HG03280 (cell line): ENCODE data around the gene PRAF2.

Experiments
- ATAC-seq: cut with Tn5 transposase; IDR thresholded peaks from one replicate; pipeline ENCODE4 v1.9.1; 2021; ENCODE audit warnings: mild to moderate bottlenecking, moderate library complexity; ENCODE audit not compliant: unreplicated experiment

The PRAF2 gene

DNA sequence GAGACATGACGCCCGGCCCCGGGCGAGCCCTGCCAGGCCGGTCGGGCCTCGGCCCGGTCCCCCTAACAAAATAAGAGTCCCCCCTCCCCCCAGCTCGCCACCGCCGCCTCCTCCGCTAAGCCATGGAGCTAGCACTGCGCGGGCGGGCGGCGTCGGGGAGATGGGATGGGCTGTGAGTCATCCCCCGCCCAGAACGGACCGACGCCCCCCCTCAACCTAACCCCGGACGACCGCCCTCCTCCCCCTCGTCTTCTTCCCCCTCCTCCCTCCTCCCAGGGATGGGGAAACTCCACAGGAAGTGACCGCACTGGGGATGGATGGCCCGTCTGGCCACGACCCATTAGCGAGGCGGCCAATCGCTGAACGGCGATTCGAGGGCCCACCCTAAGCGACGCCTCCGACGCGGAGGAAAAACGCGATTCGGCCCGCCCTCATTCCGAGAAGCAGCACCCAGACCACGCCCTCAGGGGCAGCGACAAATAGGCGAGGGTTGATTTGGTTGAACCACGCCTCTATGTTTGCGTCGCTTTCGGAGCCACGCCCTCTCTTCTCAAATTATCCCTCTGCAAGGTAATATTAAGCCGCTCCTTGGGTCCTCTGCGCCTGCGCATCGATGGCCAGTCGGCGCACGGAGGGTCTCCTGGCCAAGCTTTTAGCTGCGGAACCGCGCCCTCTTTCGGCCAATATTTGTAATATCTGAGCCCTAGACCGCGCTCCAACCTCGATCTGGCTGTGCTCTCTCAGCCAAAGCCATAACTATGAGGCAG lies 30.4 kb downstream of the PRAF2 start, which contains the start of gene TFE3:
Gene TFE3, minus strand, starts transcription at position 138 of the 767 bp plus-strand sequence. Its CDS starts 131 bp downstream, at position 7.
- ATAC-seq = peak; percentile 88

- ATAC-seq = peak; percentile 11
These were observed 31.1 kb downstream of the PRAF2 start for GRCh38 chrX:49042581-49043219.

DNA sequence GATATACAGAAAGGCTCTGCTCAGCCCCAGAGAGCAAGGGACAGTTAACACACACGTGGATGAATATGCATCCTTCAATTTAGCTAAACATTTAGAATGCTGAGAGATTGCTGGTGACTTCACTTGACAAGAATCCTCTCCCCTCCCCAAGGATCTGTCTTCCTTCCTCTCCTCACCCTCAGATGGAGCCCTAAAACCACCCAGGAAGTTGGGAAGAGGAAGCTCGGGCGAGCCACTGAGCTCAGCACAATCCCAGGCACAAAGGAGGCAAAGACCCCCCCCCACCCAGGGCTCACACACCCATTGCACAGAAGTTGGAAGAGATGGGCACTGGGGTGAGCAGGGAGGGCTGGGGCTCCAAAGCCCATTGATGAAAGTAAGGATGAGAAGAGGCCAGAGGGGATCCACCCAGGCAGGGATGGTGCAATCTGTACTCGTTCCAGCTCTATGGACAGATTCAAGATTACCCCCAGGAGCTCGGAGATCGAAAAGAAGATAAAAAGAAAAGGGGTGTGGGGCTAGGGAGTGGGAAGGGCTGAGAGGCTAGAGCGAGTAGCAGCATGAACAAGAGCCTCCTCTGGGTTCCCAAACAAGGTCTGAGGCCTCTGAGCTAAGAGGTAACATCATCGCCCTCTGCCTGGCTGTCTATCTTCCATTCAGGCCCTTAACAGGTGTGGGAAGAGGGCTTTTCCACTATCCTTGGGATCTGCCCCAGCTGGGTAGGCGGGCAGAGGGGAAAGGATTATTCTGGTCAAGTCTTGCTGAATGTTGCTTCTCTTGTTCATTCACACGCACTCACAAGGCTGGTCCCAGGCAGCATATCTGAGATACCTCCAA lies 31.8 kb downstream of the PRAF2 start:
- no peak for ATAC-seq

- no peak for ATAC-seq
These were observed 33.3 kb downstream of the PRAF2 start for GRCh38 chrX:49040376-49040955.

DNA sequence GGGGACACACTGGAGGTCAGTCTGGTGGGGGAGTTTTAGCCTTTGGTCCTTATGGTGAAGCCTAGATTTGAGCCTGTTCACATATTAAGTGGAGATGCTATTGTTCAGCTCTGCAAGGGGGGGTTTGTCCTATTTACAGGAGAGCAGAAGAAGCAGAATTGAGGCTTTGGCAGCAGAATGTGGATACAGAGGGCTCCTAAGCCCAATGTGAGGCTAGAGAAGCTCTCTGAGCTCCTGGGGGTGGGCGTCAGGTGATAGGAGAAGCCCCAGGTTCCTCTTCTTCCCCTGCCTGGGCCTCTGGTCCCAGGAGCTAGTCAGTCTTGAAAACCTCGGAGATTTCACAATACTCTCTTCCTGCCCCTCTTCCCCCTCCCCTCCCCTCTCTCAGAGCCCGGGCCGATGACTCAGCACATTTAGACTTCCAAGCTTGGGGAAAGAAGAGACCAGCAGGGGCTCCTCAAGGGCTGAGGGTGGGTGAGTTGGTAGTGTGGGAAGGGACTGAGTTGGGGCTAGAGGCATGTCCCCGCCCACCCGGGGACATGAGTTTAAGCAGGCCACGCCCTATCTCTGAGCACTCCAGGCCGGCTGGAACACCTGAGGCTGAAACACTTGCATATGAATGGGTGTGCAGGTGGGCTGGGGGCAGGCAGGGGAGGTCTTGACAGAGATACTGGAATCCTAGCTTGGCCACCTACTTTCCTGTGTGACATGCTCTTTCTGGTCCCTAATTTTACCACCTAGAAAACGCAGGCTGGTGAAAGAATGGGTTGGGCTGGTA lies 34.0 kb downstream of the PRAF2 start:
- ATAC-seq = no peak

DNA sequence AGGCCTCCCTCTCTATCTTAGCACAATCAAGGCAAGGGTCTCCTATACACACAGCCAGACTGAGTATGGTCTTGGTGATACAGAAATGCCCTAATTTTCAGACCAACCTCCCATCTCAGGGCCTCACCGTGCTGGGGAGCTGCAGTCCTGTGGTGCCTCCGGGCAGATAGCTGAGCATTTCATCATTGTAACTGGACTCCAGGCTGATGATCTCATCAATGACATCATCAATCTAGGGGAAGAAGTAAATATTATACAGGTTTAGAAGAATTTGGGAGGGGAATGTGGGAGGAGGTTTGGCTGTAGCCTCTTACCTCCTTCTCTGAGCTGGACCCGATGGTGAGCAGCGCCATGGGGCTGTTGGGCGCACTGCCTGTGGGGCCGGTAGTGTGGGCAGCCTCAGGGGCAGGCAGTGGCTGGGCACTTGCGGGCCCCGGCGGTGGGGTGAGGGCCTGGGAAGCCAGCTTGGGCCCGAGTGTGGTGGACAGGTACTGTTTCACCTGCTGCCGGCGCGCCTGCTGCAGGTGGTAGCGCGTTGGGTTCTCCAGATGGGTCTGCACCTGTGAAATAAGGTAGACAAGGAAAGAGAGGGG lies 35.8 kb downstream of the PRAF2 start:
- no peak for ATAC-seq

DNA sequence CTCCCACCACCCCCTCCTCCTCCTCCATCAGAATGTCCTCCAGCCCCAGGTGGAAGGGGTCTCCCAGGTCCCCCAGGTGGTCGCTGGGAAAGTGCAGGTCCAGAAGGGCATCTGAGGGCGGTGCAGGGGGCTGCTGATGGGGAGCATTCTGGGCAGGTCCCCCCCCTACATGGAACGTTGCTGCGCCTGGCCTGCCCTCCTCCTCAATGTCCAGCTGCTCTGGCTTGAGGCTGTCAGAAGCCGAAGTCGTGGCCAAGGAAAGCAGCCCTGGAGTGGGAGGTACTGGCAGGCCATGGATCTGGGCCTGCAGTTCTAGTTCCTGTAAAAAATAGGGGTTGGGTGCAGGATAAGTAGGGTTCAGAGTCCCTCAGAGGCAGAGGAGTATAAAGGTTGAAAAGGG lies 43.5 kb downstream of the PRAF2 start:
- no peak for ATAC-seq

- ATAC-seq = no peak
These were observed 43.9 kb downstream of the PRAF2 start for GRCh38 chrX:49029876-49030275.
